GM21723 (cell line): ENCODE data around the gene ARHGAP4.

Source experiments
- ATAC-seq: cut with Tn5 transposase; IDR thresholded peaks from one replicate; pipeline ENCODE4 v1.9.1; 2021; ENCODE audit warnings: mild to moderate bottlenecking, moderate library complexity; ENCODE audit not compliant: unreplicated experiment

Gene ARHGAP4

DNA sequence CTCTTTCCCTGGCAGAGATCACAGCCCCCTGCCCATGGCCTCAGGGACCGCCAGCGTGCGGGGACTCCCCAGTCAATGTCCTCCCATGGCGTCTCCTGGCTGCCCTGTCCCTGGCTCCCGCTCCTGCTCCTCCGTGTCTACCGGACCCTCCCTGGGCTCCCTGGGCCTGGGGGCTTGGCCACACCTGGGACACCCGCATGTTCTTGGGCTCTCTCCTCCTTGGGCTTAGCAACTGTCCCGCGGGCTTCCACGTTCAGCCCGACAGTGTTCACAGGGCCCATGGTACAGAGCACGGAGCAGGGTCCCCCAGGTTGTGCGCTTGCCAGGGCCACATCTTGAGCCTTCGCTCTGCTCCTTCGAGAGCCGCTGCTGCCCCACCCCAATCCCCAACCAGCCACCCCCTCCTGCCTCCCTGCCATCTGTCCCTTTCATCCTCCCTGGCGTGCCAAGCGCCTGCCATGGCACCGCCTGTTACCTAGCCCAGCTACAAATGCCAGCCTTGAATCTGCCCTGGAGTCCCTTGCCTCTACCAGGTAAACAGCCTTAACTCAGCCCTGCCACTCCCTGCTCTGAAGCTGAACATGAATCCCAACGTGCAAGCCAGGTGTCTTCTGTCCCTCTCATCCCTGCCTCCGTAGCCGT lies 17.7 kb downstream of the ARHGAP4 start:
- ATAC-seq, result no peak

DNA sequence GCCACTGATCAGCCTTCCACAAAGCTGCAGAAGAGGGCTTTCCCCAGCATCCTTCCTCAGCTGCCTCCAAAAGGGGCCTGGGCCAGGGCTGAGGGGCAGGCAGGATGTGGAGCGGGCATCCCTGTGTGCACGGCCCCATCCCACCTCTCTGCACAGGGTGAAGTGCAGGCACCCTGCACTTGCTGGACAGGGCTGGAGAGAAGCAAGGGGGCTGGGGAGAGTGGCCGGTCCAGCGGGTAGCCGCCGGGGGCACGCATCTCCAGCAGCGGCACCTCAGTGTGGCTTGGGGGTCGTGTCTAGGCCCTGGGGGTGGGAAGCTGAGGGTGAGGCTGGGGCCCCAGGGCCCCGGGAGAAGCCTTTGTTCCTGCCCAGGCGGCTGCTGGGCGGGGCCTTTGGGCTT lies 18.6 kb downstream of the ARHGAP4 start:
- no peak for ATAC-seq

DNA sequence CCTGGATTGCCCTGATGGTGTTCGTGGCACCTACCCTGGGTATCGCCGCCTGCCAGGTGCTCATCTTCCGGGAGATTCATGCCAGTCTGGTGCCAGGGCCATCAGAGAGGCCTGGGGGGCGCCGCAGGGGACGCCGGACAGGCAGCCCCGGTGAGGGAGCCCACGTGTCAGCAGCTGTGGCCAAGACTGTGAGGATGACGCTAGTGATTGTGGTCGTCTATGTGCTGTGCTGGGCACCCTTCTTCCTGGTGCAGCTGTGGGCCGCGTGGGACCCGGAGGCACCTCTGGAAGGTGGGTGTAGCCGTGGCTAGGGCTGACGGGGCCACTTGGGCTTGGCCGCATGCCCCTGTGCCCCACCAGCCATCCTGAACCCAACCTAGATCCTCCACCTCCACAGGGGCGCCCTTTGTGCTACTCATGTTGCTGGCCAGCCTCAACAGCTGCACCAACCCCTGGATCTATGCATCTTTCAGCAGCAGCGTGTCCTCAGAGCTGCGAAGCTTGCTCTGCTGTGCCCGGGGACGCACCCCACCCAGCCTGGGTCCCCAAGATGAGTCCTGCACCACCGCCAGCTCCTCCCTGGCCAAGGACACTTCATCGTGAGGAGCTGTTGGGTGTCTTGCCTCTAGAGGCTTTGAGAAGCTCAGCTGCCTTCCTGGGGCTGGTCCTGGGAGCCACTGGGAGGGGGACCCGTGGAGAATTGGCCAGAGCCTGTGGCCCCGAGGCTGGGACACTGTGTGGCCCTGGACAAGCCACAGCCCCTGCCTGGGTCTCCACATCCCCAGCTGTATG lies 19.7 kb downstream of the ARHGAP4 start:
- ATAC-seq, result no peak

DNA sequence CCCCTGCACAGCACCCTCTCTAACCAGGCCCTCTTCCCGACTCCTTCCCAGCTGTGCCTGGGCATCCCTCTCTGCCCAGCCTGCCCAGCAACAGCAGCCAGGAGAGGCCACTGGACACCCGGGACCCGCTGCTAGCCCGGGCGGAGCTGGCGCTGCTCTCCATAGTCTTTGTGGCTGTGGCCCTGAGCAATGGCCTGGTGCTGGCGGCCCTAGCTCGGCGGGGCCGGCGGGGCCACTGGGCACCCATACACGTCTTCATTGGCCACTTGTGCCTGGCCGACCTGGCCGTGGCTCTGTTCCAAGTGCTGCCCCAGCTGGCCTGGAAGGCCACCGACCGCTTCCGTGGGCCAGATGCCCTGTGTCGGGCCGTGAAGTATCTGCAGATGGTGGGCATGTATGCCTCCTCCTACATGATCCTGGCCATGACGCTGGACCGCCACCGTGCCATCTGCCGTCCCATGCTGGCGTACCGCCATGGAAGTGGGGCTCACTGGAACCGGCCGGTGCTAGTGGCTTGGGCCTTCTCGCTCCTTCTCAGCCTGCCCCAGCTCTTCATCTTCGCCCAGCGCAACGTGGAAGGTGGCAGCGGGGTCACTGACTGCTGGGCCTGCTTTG lies 20.5 kb downstream of the ARHGAP4 start:
- ATAC-seq, result no peak

DNA sequence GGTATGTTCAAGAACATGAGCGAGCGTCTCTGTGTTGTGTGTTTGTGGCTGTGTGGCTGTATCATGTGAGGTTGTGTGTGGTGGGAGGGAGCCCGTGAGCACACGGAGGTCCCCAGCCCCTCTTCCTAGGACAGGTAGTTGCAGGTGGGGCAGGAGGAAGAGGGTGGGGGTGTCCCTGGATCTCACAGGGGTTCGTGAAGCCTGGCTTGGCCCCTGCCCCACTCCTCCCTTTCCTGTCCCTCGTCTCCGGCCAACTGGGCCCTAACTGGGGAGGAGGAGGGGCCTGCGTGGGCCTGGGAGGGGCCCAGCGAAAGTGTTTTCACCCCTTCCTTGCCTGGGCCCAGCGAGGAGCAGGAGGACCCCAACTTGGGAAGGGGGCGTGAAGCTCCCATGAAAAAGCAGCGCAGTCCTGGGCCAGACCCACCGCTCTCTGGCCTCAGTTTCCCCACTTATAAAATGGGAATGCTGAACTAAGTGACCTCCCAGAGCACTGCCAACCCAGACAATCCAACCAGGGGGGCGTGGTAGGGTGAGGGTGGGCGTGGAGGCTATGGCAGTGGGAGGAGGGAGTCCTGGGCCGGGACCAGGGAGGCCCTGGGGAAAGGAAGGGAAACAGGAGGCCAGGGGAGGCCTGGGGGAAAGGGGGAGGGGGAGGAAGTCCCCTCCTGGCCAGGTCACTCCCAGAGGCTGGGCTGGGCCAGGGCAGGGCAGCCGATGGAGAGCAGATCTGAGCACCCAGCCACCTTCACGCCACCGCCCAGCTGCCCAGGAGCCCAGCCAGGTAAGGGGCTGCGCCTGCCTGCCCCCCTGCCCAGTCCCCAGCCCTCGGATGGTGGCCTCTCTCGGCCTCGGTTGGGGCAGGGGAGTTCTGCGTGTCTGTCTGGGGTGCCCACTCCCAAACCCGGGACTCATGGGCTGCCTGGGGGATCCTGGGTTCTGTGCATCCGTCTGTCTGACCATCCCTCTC lies 21.8 kb downstream of the ARHGAP4 start, which contains the start of gene AVPR2:
Gene AVPR2, plus strand, starts transcription at position 683 of the 967 bp plus-strand sequence. CDS start 473 bp downstream, outside the sequence.
- ATAC-seq, result no peak

DNA sequence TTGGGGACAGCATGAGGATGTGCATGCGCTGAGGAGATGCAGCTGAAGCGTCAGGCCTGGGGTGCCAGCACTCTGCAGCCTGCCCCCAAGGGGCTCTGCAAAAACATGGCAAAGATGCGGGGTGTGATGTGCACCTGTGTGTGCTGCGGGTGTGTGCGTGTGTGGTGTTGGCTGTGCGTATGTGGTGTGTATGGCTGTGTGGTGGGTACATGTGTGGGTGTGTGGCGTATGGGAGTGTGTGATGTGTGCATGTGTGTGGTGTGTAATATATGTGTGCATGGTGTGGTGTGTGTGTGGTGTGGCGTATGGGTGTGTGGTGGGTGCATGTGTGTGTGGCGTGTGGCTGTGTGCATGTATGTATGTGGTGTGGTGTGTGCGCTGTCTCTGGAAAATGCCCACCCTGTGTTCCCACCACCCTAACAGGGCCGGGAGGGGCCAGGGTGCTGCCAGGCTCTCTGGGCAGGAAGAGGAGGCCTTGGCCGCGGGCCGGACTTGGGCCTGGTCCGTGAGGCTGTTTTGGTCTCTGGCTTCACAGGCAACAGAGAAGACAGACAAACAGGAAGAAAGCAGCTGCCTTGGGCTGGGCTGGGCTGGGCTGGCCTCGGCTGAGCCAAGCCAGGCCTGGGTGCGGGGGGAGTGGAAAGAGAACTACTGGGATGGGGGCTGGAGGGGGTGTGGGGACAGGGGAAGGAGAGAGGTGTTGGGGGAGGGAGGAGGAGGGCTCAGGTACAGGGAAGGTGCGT lies 22.7 kb downstream of the ARHGAP4 start:
- no peak for ATAC-seq

DNA sequence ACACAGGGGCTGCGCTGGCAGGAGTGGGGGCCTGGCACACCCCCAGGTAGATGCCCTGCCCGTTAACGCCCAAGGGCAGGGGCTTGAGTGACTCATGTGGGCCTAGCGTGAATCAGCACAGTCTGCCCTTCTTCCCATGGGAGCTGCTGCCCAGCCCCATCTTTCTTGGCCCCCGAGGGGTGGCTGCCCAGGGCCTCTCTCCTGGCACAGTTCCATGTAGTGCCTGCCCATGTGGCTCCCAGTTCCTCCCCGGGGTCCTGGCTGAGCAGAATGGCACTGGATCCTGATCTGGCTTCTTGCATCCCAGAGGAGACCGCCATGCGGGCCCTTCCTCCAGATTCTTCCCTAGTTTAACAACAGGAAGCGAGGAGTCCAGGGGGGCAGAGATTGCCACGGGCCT lies 23.7 kb downstream of the ARHGAP4 start:
- no peak for ATAC-seq

DNA sequence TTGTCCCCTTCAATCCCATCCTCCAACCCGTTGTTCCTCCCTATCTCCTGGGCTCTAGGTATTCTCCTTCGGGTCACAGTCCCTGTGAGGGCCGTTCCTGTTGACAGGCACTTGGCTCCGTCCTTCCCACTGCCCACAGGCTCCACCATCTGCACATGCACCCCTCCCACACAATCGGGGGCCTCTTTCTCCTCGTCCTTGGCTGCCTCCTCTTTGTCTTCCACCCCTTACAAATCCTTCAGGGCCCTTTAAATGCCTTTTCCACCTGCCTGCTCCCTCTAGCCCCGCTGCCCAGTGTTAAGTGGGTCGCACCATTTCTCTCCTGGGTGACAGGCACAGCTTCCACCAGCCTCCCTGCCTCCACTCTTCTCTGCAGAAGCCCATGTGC lies 24.3 kb downstream of the ARHGAP4 start:
- no peak for ATAC-seq

DNA sequence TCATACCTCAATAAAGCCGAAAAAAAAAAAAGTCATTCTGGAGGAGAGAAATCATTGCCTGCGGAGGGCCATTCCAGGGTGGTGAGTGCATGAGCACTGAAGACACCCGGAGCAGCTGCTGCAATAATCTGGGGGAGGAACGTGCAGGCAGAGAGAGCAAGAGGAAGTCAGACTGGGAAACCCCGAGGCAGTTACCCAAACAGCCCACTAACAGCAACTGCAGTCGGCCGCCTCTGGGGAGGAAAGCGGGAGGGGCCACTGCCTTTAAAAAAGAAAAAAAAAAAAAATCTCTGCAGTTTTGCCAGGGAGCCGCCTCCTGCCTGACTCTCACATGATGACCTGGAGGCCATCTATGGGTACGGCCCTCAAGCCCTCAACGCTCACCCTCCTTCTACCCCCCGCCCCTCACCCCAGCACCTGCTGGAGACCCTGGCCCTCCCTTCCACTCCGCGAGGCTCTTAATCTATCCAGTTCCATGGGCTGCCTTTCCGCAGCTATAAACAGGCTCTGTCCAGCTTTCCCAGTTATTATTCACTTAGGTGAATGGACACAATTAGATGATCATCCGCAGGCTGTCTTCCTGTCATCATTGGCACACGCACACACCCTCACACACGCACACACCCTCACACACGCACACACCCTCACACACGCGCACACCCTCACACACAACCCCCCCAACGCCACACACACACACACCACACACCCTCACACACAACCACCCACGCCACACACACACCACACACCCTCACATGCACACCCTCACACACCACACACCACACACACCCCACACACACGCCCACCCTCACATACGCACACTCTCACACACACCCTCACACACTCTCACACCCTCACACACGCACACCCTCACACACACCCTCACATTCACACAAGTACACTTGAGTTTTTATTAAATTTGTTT lies 25.0 kb downstream of the ARHGAP4 start:
- ATAC-seq, result peak; percentile 86

DNA sequence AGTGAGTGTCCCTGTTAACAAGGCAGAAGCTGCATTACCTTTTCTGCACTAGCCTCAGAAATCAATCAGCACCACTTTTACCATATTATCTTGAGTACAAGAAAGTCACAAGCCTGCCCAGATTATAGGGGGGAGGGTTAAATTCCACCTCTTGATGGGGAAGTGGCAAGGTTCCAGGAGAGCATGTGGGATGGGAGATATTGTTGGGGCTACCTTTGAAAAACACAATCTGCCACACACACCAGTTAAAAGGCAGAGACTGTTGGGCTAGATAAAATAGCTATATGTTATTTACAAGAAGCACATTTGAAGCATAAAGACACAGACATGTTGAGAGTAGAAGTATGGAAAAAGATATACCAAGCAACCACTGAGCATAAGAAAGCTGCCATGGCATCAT lies 28.2 kb downstream of the ARHGAP4 start:
- no peak for ATAC-seq

DNA sequence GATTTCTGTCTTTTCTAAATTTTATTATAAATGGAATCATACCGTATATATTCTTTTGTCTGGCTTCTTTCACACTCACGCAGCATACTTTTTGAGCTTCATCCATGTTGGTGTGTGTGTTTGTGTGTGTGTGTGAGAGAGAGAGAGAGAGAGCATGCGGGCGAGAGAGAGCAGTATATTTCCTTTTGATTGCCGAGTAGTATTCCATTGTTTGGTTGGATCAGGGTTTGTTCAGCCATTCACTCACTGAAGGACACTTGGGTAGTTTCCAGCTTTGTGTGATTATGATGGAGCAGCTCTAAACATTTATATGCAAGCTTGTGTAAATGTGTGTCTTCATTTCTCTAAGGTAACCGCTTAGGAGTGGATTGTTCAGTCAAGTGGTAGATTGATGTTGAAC lies 36.9 kb downstream of the ARHGAP4 start:
- ATAC-seq, result no peak

DNA sequence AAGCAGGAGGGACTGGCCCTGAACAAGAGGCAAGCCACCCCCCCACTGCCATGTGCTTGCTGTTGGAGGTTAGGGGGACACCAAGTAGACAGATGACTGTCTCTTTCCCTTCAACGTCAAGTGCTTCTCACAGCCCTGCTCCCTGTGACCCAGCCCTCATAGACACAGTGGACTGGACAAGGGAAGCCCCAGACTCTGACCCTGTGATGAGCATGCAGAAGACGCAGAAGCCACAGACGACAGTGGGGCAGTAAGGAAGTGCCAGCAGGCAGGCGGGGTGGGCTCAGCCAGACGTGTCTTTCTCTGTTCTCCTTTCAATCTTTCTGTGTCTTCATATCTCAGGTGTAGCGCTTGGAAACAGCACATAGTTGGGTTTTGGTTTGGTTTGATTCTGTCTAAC lies 37.7 kb downstream of the ARHGAP4 start:
- no peak for ATAC-seq

DNA sequence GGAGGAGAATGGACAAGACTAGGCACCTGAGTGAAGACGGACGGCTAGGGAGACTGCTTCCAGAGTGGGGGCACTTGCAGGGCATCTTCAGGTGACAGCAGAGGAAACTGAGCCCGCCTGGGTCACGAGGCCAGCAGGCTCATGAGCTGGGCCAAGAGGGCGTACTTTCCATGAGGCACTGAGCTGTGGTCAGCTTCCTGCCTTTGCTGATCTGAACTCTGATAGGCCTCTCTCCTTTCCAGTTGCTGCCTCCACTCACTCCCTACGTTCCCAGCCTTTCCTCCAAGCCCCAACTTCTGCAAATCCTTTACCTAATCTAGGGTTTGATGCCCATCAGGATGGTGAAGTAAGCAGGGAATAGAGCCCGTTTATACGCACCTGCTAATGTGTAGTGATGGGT lies 38.7 kb downstream of the ARHGAP4 start:
- no peak for ATAC-seq

DNA sequence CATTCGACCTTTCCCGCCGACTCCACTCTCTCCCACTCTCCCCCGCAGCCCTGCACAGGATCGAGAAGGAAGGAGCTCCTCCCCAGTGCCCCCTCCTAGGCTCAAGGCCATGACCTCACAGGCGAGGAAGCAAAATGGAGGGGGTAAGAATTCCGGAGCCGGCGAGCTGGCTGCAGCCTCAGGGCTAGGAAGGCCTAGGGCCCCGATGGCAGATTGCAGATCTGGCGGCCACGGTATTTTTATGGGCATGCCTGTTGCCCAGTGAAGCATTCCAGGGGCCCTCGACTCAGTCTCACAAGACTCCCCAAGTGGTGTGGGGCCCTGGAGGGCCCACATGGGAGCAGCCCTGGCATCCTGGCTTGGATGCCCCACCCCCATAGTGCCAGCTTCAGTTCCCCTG lies 39.1 kb downstream of the ARHGAP4 start:
- no peak for ATAC-seq

DNA sequence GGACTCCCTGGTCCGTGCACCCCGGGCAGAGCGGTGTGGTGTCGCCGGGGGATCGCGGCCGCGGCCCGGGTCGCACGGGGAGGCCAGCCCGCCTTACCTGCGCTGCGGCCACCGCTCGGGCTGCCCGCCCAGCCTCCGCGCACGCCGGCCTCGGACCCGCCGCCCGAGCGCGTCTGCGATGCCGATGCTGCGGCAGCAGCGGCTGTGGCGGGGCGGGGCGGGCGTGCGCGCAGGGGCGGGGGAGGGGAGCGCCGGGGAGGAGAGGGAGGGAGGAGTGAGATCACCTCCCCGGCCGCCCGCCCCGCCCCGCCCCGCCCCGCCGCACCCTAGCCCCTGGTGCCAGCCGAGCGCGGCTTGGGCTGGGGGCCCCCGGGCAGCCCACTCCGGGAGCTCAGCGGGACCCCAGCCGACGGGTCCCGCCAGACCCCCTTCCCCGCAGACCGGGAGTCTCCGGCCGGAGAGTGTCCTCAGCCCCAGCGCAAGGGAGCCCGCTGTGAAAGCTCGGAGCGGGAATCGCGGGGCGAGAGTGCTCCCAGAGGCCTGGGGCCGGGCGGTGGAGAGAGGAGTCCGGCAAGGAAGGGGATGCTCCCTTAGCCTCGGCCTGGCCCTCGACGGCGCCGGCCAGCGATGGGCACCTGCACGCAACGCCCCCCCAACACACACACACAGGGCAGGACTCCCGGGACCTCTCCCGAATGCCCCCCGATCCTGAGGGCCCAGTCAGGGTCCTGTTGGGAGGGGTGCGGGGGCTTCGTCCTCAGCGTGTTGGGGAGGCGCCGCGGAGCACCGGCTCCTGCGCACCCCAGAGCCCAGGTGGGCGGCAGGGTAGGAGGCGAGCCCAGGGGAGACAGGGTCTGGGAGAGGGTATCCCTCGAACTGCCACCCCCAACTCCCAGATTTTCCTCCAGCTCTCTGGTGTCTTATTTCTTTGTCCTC lies 39.8 kb downstream of the ARHGAP4 start, which contains the start of gene L1CAM:
Gene L1CAM, minus strand, starts transcription at position 206 of the 936 bp plus-strand sequence. CDS start 10,337 bp downstream, outside the sequence.
- no peak for ATAC-seq

DNA sequence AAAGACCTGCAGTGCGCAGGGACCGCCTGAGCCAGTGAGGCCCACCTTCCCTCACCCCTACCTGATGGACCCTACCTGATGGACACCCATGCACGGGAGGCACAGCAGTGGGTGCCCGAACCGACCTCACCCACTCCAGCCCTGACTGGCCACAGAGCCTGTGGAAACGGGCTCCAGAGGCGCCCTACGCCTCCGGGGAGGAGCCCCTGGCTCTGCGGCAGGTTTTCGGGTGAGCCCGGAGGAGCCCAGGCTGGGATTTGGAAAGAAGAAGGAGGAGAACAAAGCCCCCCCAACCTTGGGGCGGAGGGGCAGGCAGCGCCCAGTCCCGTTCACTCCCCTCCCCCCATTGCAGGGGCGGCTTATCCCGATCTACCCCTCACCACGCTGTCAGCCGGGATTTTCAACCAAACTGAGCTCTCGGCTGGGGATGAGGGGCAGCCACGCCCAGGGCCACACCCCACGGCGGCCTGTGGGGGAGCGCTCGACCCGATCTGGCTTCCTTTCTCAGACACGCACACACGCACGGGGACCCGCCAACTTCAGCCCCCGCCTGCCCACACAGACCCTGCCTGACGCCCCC lies 40.8 kb downstream of the ARHGAP4 start:
- no peak for ATAC-seq

DNA sequence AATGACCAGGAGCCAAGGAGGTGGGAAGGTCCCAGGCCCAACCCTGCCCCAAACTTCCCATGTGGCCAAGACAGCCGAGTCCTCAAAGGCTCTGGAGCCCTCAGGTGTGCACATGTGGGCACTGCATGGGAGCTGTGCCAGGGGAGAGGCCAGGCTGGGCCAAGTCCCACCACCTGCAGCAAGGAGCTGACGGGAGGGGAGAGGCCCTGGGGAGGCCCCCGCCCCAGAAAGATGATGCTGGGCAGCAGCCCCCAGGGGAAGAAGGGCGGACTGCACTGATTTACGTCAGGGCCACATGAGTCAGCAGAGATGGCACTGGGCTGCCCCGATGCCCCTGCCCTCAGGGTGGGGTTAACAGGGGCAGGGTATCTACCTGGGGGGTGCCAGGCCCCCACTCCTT lies 41.5 kb downstream of the ARHGAP4 start:
- ATAC-seq, result no peak

DNA sequence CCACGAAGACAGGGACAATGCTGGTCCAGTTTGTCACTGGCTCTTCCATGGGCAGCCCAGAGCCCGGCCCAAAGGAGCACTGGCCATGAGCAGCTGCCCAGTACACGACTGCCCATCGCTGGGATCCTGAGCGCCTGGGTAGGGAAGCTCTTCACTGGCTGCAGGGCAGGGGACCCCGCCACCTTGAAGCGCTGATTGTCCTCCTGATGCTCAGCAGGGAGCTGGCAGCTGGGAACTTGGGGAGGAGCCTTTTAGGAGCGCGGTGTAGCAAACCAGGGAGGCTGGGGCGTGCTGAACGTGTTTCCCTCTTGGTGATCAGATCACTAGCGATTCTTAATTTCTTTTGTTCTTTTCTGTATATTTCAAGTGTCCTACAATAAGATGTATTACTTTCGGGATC lies 41.9 kb downstream of the ARHGAP4 start:
- no peak for ATAC-seq
